KMS-11 (cell line): Measurements from ENCODE around the gene PLXDC1.

ENCODE experiments used
- H2AFZ ChIP-seq: fragments of 200-600 bp; sonication (generic); 2 replicates; pipeline ENCODE4 v1.6.1; 2016; ENCODE audit warnings: antibody characterized with exemption, mixed run types, low read depth
- H3K27ac ChIP-seq: fragments of 200-600 bp; sonication (generic); 2 replicates; pipeline ENCODE4 v1.6.1; 2016; ENCODE audit warnings: mild to moderate bottlenecking, mixed run types
- H3K27me3 ChIP-seq: fragments of 200-600 bp; sonication (generic); 2 replicates; pipeline ENCODE4 v1.6.1; 2017; ENCODE audit warnings: mild to moderate bottlenecking, low read depth, mixed run types, moderate library complexity; ENCODE audit not compliant: insufficient read depth
- H3K36me3 ChIP-seq: fragments of 200-600 bp; sonication (generic); 2 replicates; pipeline ENCODE4 v1.6.1; 2017; ENCODE audit warnings: mild to moderate bottlenecking, mixed run types; ENCODE audit not compliant: insufficient read depth
- H3K4me1 ChIP-seq: fragments of 200-600 bp; sonication (generic); 2 replicates; pipeline ENCODE4 v1.6.1; 2016; ENCODE audit warnings: mild to moderate bottlenecking, low read depth, mixed run types; ENCODE audit not compliant: poor library complexity, severe bottlenecking
- H3K4me2 ChIP-seq: fragments of 200-600 bp; sonication (generic); 2 replicates; pipeline ENCODE4 v1.7.0; 2016; ENCODE audit warnings: mild to moderate bottlenecking, mixed run types
- H3K4me3 ChIP-seq: fragments of 200-600 bp; sonication (generic); IDR thresholded peaks from 2 replicates; pipeline ENCODE4 v1.6.1; 2017; ENCODE audit warnings: low read depth, low read length, mixed read lengths; ENCODE audit not compliant: insufficient read depth
- H3K79me2 ChIP-seq: fragments of 200-600 bp; sonication (generic); 2 replicates; pipeline ENCODE4 v1.6.1; 2016; ENCODE audit warnings: low read depth, mixed run types; ENCODE audit not compliant: insufficient read depth
- H3K9ac ChIP-seq: fragments of 200-600 bp; sonication (generic); 2 replicates; pipeline ENCODE4 v1.6.1; 2016; ENCODE audit warnings: mild to moderate bottlenecking, mixed run types
- H4K20me1 ChIP-seq: fragments of 200-600 bp; sonication (generic); 2 replicates; pipeline ENCODE4 v1.6.1; 2016; ENCODE audit warnings: mild to moderate bottlenecking, mixed run types; ENCODE audit not compliant: insufficient read depth
- TF ChIP-seq, protein P1 (sequence below): fragments of 200-600 bp; sonication (generic); conservative IDR thresholded peaks from 2 replicates; pipeline ENCODE4 v1.6.1; 2017; ENCODE audit warnings: low read depth, mild to moderate bottlenecking, antibody characterized with exemption, low read length, moderate library complexity, mixed read lengths

Gene PLXDC1

DNA sequence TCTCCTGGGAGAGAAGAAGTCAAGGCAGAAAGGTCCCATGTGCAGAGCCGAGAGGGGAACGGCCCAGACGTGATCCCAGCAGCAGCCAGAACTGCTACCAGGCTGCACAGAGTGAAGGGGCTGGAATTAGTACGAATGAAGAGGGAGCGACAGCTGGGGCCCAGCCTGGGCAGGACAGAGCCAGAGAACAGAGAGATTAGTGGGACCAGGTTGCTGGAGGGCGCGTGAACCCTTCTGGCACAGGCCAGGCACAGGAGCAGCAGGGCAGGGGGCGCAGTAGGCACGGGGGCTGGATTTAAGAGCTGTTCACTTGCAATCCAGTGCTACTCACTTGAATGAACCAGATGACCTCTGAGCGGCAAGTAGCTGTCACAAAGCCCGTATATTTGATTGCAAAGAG is 66.9 kb downstream of the PLXDC1 start:
- no peak overlapping the region for H2AFZ ChIP-seq
- no peak overlapping the region for H3K27ac ChIP-seq
- no peak overlapping the region for H3K4me2 ChIP-seq
- no peaks in the 10 kb centered on the region for H3K79me2 ChIP-seq
- no peak overlapping the region for H3K4me3 ChIP-seq
- no peaks in the 10 kb centered on the region; the same call in 1 of the 2 replicates for H3K27me3 ChIP-seq
- no peaks in the 10 kb centered on the region for H4K20me1 ChIP-seq
- H3K36me3 ChIP-seq, result no peaks in the 10 kb centered on the region
- H3K4me1 ChIP-seq, result peaks cover 9% of the 10 kb centered on the region
- TF ChIP-seq, protein P1, sequence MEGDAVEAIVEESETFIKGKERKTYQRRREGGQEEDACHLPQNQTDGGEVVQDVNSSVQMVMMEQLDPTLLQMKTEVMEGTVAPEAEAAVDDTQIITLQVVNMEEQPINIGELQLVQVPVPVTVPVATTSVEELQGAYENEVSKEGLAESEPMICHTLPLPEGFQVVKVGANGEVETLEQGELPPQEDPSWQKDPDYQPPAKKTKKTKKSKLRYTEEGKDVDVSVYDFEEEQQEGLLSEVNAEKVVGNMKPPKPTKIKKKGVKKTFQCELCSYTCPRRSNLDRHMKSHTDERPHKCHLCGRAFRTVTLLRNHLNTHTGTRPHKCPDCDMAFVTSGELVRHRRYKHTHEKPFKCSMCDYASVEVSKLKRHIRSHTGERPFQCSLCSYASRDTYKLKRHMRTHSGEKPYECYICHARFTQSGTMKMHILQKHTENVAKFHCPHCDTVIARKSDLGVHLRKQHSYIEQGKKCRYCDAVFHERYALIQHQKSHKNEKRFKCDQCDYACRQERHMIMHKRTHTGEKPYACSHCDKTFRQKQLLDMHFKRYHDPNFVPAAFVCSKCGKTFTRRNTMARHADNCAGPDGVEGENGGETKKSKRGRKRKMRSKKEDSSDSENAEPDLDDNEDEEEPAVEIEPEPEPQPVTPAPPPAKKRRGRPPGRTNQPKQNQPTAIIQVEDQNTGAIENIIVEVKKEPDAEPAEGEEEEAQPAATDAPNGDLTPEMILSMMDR, result no peak
- H3K9ac ChIP-seq, result no peak overlapping the region

DNA sequence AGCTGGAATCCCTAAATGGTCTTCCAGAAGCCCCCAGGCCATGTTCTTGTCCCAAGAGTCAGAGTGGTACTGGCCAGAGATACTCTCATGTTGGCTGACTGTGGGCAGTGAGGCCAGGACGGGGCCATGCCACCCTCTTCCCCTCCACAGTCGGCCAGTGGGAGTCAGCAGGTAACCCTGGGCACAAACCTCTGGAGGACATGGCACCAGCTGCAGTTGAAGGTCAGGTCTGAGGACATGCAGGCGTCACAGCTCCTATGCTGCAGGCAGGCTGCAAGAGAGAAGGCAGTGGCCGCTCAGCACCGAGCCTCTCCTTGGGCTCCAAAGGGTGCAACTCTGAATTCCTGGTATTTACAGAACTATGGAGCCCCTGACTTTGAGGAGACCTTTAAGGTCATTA is 68.2 kb downstream of the PLXDC1 start:
- peaks cover 9% of the 10 kb centered on the region for H3K4me1 ChIP-seq
- H3K9ac ChIP-seq, result no peak overlapping the region
- no peak overlapping the region for H3K27ac ChIP-seq
- no peak overlapping the region for H3K4me3 ChIP-seq
- no peaks in the 10 kb centered on the region for H4K20me1 ChIP-seq
- H2AFZ ChIP-seq, result no peak overlapping the region
- no peak overlapping the region for H3K4me2 ChIP-seq
- H3K27me3 ChIP-seq, result no peaks in the 10 kb centered on the region
- TF ChIP-seq, protein P1, result no peak
- no peaks in the 10 kb centered on the region for H3K36me3 ChIP-seq
- no peaks in the 10 kb centered on the region for H3K79me2 ChIP-seq

- H3K9ac ChIP-seq, result no peak overlapping the region
- no peaks in the 10 kb centered on the region for H3K27me3 ChIP-seq
- no peaks in the 10 kb centered on the region for H3K36me3 ChIP-seq
- H3K27ac ChIP-seq, result no peak overlapping the region
- no peak overlapping the region for H2AFZ ChIP-seq
- no peaks in the 10 kb centered on the region for H3K79me2 ChIP-seq
- H3K4me3 ChIP-seq, result no peak overlapping the region
- no peak overlapping the region for H3K4me2 ChIP-seq
- peaks cover 9% of the 10 kb centered on the region for H3K4me1 ChIP-seq
- H4K20me1 ChIP-seq, result no peaks in the 10 kb centered on the region
- TF ChIP-seq, protein P1, result no peak
These were observed 69.0 kb downstream of the PLXDC1 start for GRCh38 chr17:39082482-39082881.

GRCh38 chr17:39081851-39082250 is 69.6 kb downstream of the PLXDC1 start:
- H3K27me3 ChIP-seq, result no peaks in the 10 kb centered on the region
- no peak overlapping the region for H3K4me2 ChIP-seq
- no peaks in the 10 kb centered on the region for H3K36me3 ChIP-seq
- TF ChIP-seq, protein P1, result no peak
- H3K4me3 ChIP-seq, result no peak overlapping the region
- H4K20me1 ChIP-seq, result no peaks in the 10 kb centered on the region
- no peaks in the 10 kb centered on the region for H3K79me2 ChIP-seq
- H3K27ac ChIP-seq, result no peak overlapping the region
- no peak overlapping the region for H3K9ac ChIP-seq
- peaks cover 9% of the 10 kb centered on the region for H3K4me1 ChIP-seq
- no peak overlapping the region for H2AFZ ChIP-seq
